ENCODE measurements around the gene CANT1. TPM values are rescaled to one million over a fixed set of nuclear protein-coding genes. Genes with fewer than 3 reads are reported as not detected.

Gene CANT1
- total RNA-seq, 1 experiment from 2014 or later, result 97.1 TPM

GRCh38 chr17:78990349-78991016 is 19.1 kb downstream of the CANT1 start:
- DNase-seq (ENCODE audit: low read depth, low spot score) (no peak), ATAC-seq (no peak)
- peaks cover 25 to 51% of the 10 kb centered on the region in 2 experiments; a peak in 3 of 4 replicates for H3K36me3 ChIP-seq (ENCODE audit: control insufficient read depth in 1 of 2, insufficient read depth in 2 of 2, low read length in 2 of 2)
- ChIA-PET POLR2A (no interaction called here), CTCF (interaction anchor here (1.4 kb wide), 1 partner anchor 19 kb away, joined by 3 read pairs; the partner anchor contains the start of gene CANT1), RAD21 (ENCODE audit: low non-redundant PET in 1 of 2, low total read pairs in 2 of 2, uncharacterized antibody in 2 of 2, unreplicated experiment in 2 of 2) (no interaction called here)
- H3K4me2 ChIP-seq (ENCODE audit: low read length), result no peak overlapping the region
- peaks cover 15 to 28% of the 10 kb centered on the region in 2 experiments for H3K4me1 ChIP-seq (ENCODE audit: control insufficient read depth in 1 of 2, insufficient read depth in 2 of 2, low read length in 2 of 2)
- BruUV-seq (replicated peaks), result no TSS peak
- H3K27me3 ChIP-seq (ENCODE audit: insufficient read depth, low read length), result no peaks in the 10 kb centered on the region
- peaks cover 22% of the 10 kb centered on the region for H3K79me2 ChIP-seq (ENCODE audit: insufficient read depth, low read length)
- no peak overlapping the region for H3K9ac ChIP-seq (ENCODE audit: low read length)
- intact Hi-C loops (cut with micrococcal nuclease), result no loop called here
- no peak overlapping the region for H3K27ac ChIP-seq (ENCODE audit: low read depth, low read length)
- no peaks in the 10 kb centered on the region; the same call in 1 of the 2 replicates for H4K20me1 ChIP-seq (ENCODE audit: insufficient read depth)
- no peaks in the 10 kb centered on the region for H3K9me3 ChIP-seq (ENCODE audit: control insufficient read depth in 1 of 2, insufficient read depth in 1 of 2, low read depth in 1 of 2, low read length in 2 of 2)
- TF ChIP-seq EGR1 (IDR thresholded peaks at IDR 0.05; ENCODE audit: low read depth) (no peak), TCF7L2 (IDR thresholded peaks at IDR 0.05; ENCODE audit: borderline replicate concordance, extremely low read depth, insufficient read depth, insufficient read length) (no peak), RAD21 (IDR thresholded peaks at IDR 0.05; ENCODE audit: low read depth) (no peak), SP1 (IDR thresholded peaks at IDR 0.05; ENCODE audit: low read depth) (no peak)
- TF ChIP-seq, protein P1, sequence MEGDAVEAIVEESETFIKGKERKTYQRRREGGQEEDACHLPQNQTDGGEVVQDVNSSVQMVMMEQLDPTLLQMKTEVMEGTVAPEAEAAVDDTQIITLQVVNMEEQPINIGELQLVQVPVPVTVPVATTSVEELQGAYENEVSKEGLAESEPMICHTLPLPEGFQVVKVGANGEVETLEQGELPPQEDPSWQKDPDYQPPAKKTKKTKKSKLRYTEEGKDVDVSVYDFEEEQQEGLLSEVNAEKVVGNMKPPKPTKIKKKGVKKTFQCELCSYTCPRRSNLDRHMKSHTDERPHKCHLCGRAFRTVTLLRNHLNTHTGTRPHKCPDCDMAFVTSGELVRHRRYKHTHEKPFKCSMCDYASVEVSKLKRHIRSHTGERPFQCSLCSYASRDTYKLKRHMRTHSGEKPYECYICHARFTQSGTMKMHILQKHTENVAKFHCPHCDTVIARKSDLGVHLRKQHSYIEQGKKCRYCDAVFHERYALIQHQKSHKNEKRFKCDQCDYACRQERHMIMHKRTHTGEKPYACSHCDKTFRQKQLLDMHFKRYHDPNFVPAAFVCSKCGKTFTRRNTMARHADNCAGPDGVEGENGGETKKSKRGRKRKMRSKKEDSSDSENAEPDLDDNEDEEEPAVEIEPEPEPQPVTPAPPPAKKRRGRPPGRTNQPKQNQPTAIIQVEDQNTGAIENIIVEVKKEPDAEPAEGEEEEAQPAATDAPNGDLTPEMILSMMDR (IDR thresholded peaks at IDR 0.05 in 2 of 3, conservative IDR thresholded peaks at IDR 0.05 in 1 of 3; ENCODE audit: borderline replicate concordance in 1 of 3, insufficient read depth in 1 of 3, low read depth in 2 of 3, low read length in 2 of 3), result no peak
- H2AFZ ChIP-seq (ENCODE audit: low read depth, low read length, poor library complexity, severe bottlenecking), result no peak overlapping the region
- H3K9me2 ChIP-seq (ENCODE audit: insufficient read depth), result no peaks in the 10 kb centered on the region
- no peak overlapping the region for H3K4me3 ChIP-seq (replicated peaks in 1 of 2; ENCODE audit: low read depth in 1 of 2, low read length in 2 of 2)

- Histone ChIP-seq H3K79me2 (ENCODE audit: insufficient read depth, low read length) (peaks cover 12% of the 10 kb centered on the region), H4K20me1 (ENCODE audit: insufficient read depth) (no peaks in the 10 kb centered on the region; the same call in 1 of the 2 replicates), H3K27ac (ENCODE audit: low read depth, low read length) (no peak overlapping the region), H3K36me3 (ENCODE audit: control insufficient read depth in 1 of 2, insufficient read depth in 2 of 2, low read length in 2 of 2) (peaks cover 25 to 29% of the 10 kb centered on the region in 2 experiments; a peak in 3 of 4 replicates), H2AFZ (ENCODE audit: low read depth, low read length, poor library complexity, severe bottlenecking) (no peak overlapping the region), H3K9me2 (ENCODE audit: insufficient read depth) (no peaks in the 10 kb centered on the region), H3K4me3 (replicated peaks in 1 of 2; ENCODE audit: low read depth in 1 of 2, low read length in 2 of 2) (no peak overlapping the region), H3K4me2 (ENCODE audit: low read length) (peak overlapping the region; percentile 58), H3K4me1 (ENCODE audit: control insufficient read depth in 1 of 2, insufficient read depth in 2 of 2, low read length in 2 of 2) (peaks cover 15 to 28% of the 10 kb centered on the region in 2 experiments), H3K9ac (ENCODE audit: low read length) (no peak overlapping the region), H3K27me3 (ENCODE audit: insufficient read depth, low read length) (no peaks in the 10 kb centered on the region), H3K9me3 (ENCODE audit: control insufficient read depth in 1 of 2, insufficient read depth in 1 of 2, low read depth in 1 of 2, low read length in 2 of 2) (no peaks in the 10 kb centered on the region)
- DNase-seq (ENCODE audit: low read depth, low spot score) (no peak), ATAC-seq (no peak)
- POLR2A ChIA-PET, result no interaction called here
- intact Hi-C loops (cut with micrococcal nuclease), result no loop called here
- RAD21 ChIA-PET (ENCODE audit: low non-redundant PET in 1 of 2, low total read pairs in 2 of 2, uncharacterized antibody in 2 of 2, unreplicated experiment in 2 of 2), result interaction anchor here in 1 of 2 experiments (0.6 kb wide), 1 partner anchor 8 kb away, joined by 3 read pairs; no protein-coding TSS in a partner anchor
- CTCF ChIA-PET, result no interaction called here
- BruUV-seq (replicated peaks), result no TSS peak
- TF ChIP-seq JUND (IDR thresholded peaks at IDR 0.05), result no peak
- no peak for TF ChIP-seq SIN3A (IDR thresholded peaks at IDR 0.05; ENCODE audit: low read depth)
- no peak for TF ChIP-seq EZH2 (IDR thresholded peaks at IDR 0.05)
- TF ChIP-seq CEBPB (IDR thresholded peaks at IDR 0.05; ENCODE audit: low read depth), result no peak
- TF ChIP-seq CBX3 (IDR thresholded peaks at IDR 0.05; ENCODE audit: low read depth), result no peak
- TF ChIP-seq RAD21 (IDR thresholded peaks at IDR 0.05; ENCODE audit: low read depth), result no peak
- no peak for TF ChIP-seq MAX (IDR thresholded peaks at IDR 0.05)
- TF ChIP-seq, protein P1 (IDR thresholded peaks at IDR 0.05 in 2 of 3, conservative IDR thresholded peaks at IDR 0.05 in 1 of 3; ENCODE audit: borderline replicate concordance in 1 of 3, insufficient read depth in 1 of 3, low read depth in 2 of 3, low read length in 2 of 3), result no peak
- no peak for TF ChIP-seq SRF (IDR thresholded peaks at IDR 0.05; ENCODE audit: low read depth)
- TF ChIP-seq SP1 (IDR thresholded peaks at IDR 0.05; ENCODE audit: low read depth), result no peak
- TF ChIP-seq ZNF274 (IDR thresholded peaks at IDR 0.05; ENCODE audit: low read depth, low read length), result no peak
- no peak for TF ChIP-seq ATF3 (IDR thresholded peaks at IDR 0.05)
- no peak for TF ChIP-seq TCF7L2 (IDR thresholded peaks at IDR 0.05; ENCODE audit: borderline replicate concordance, extremely low read depth, insufficient read depth, insufficient read length)
Observed at GRCh38 chr17:78988152-78988551, 21.4 kb downstream of the CANT1 start.

All from HCT116 (cell line).